HG02798 (cell line): ENCODE results near the gene GINS2.

ENCODE experiments used
- ATAC-seq: cut with Tn5 transposase; IDR thresholded peaks from one replicate; pipeline ENCODE4 v1.9.1; 2021; ENCODE audit warnings: mild to moderate bottlenecking; ENCODE audit not compliant: unreplicated experiment, poor library complexity

The GINS2 gene

GRCh38 chr16:85673529-85674417 is 15.0 kb downstream of the GINS2 start:
- ATAC-seq: no peak

- no peak for ATAC-seq
Measured at GRCh38 chr16:85670840-85671239, 17.9 kb downstream of the GINS2 start.

- ATAC-seq: no peak
Measured at GRCh38 chr16:85668676-85669424, 19.9 kb downstream of the GINS2 start.

GRCh38 chr16:85667841-85668413 is 20.8 kb downstream of the GINS2 start:
- ATAC-seq: no peak

- ATAC-seq: no peak
Measured at GRCh38 chr16:85667261-85667660, 21.5 kb downstream of the GINS2 start.

- no peak for ATAC-seq
Measured at GRCh38 chr16:85665929-85666328, 22.8 kb downstream of the GINS2 start.

GRCh38 chr16:85665373-85665740 is 23.4 kb downstream of the GINS2 start:
- ATAC-seq: no peak

GRCh38 chr16:85664580-85665372 is 24.0 kb downstream of the GINS2 start:
- ATAC-seq: no peak

GRCh38 chr16:85663891-85664321 is 24.8 kb downstream of the GINS2 start:
- no peak for ATAC-seq

- ATAC-seq: no peak
Measured at GRCh38 chr16:85662976-85663830, 25.6 kb downstream of the GINS2 start.

GRCh38 chr16:85662482-85662812 is 26.3 kb downstream of the GINS2 start:
- ATAC-seq: no peak

- ATAC-seq: no peak
Measured at GRCh38 chr16:85661740-85662481, 26.8 kb downstream of the GINS2 start.

- no peak for ATAC-seq
Measured at GRCh38 chr16:85660843-85661739, 27.7 kb downstream of the GINS2 start.

- no peak for ATAC-seq
Measured at GRCh38 chr16:85659805-85660511, 28.8 kb downstream of the GINS2 start.

- ATAC-seq: no peak
Measured at GRCh38 chr16:85659336-85659735, 29.4 kb downstream of the GINS2 start.

GRCh38 chr16:85658504-85659326 is 30.0 kb downstream of the GINS2 start:
- ATAC-seq: no peak
